NCI-H2029 treated with DMSO at 0.1 percent for 48 hours (cell line): Measurements from ENCODE around the gene PPP1R3C.

ENCODE experiments used
- DNase-seq: peaks from one replicate; lab custom pipeline; 2025; lab: John Stamatoyannopoulos, UW

PPP1R3C gene

GRCh38 chr10:91601212-91601611 is 31.7 kb downstream of the PPP1R3C start:
- no peak for DNase-seq

- DNase-seq, result no peak
Observed at GRCh38 chr10:91598211-91598977, 34.5 kb downstream of the PPP1R3C start.

GRCh38 chr10:91597197-91597881 is 35.5 kb downstream of the PPP1R3C start:
- DNase-seq, result no peak

- DNase-seq, result no peak
Observed at GRCh38 chr10:91596825-91597196, 36.1 kb downstream of the PPP1R3C start.

GRCh38 chr10:91593834-91594233 is 39.0 kb downstream of the PPP1R3C start:
- no peak for DNase-seq

GRCh38 chr10:91593366-91593765 is 39.5 kb downstream of the PPP1R3C start:
- DNase-seq, result no peak

GRCh38 chr10:91592266-91592975 is 40.5 kb downstream of the PPP1R3C start:
- no peak for DNase-seq

- DNase-seq, result no peak
Observed at GRCh38 chr10:91591797-91592174, 41.1 kb downstream of the PPP1R3C start.

- no peak for DNase-seq
Observed at GRCh38 chr10:91590904-91591796, 41.7 kb downstream of the PPP1R3C start.

GRCh38 chr10:91590142-91590903 is 42.5 kb downstream of the PPP1R3C start:
- no peak for DNase-seq

- DNase-seq, result no peak
Observed at GRCh38 chr10:91589658-91590035, 43.2 kb downstream of the PPP1R3C start.

- no peak for DNase-seq
Observed at GRCh38 chr10:91589015-91589657, 43.7 kb downstream of the PPP1R3C start.

- no peak for DNase-seq
Observed at GRCh38 chr10:91587710-91588638, 44.9 kb downstream of the PPP1R3C start.

GRCh38 chr10:91582153-91582554 is 50.7 kb downstream of the PPP1R3C start:
- no peak for DNase-seq

- no peak for DNase-seq
Observed at GRCh38 chr10:91579329-91579985, 53.4 kb downstream of the PPP1R3C start.
